ENCODE measurements around the gene COMP.

The COMP gene

DNA sequence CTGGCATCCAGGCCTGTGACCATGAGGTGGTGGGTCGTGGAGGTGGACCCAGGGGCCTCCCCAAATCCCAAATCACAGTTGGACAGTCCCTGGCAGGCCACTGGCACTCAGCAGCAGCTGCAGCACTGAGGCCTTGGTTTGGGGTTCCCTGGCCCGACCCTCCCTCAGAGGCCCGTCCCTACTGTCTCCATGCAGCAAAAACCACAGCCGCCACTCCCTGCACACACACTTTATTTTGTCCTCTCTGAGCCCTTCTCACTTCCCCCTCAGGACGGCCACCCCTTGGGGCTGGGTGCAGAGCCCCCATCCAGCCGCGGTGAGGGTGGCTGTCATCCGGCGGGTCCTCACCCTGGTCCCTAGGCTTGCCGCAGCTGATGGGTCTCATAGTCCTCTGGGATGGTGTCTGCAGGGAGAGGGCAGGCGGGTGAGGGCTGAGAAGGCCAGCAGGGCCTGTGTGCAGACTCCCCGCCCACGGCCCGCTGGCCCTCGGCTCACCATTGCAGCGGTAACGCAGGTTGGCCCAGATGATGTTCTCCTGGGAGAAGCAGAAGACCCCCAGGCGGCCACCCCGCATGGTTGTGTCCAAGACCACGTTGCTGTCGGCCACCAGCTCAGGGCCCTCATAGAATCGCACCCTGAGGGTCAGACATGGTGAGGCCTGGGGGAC lies 8.4 kb downstream of the COMP start:
- Histone ChIP-seq H3K4me1 (peaks cover 19 to 39% (median 26%) of the 10 kb centered on the region in 10 experiments), H3K27ac (no peak overlapping the region), H3K4me2 (peak overlapping the region; percentile 69 to 86 (median 78)), H3K27me3 (peaks cover 70 to 96% (median 81%) of the 10 kb centered on the region in 11 experiments), H3K4me3 (no peak overlapping the region), H3K36me3 (no peaks in the 10 kb centered on the region), H3K9ac (no peak overlapping the region), H4K20me1 (peaks cover 0 to 82% (median 58%) of the 10 kb centered on the region in 11 experiments; a peak in 21 of 22 replicates), H3K9me3 (replicated peaks in 1 of 11) (peaks cover 0 to 10% (median 0%) of the 10 kb centered on the region in 11 experiments; a peak in 3 of 22 replicates)
- no peak for TF ChIP-seq Cebpa-rat (IDR thresholded peaks at IDR 0.05)

DNA sequence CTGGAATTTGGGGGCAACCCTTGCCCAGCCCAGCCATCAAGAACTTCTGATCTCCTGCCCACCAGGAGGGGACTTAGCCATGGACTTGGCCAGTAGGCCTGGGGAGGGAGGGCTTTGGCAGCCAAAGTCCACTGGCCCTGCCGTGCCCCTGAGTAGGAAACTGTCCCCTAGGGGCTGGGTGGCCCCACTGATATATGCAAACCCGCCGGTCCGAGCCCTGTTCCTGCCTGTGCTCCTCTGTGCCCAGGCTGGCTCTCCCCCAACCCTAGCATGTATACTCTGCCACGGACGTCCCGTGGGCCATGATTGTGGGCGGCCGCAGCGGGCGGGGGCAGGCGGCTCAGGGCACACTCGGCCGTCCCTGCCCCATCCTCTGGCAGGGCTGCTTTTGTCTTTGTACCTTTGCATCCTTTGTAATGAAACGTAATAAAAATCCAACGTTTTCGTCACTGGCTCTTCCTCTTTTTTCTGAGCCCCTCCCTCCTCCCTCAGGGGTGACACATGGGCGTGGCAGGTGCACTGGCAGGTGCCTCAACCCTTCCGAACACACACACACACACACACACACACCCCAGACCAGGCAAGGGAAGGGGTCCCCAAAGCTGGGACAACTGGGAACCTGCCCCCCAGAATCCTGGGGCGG lies 9.1 kb downstream of the COMP start:
- no peak for TF ChIP-seq Cebpa-rat (IDR thresholded peaks at IDR 0.05)
- Histone ChIP-seq H3K4me1 (peaks cover 19 to 39% (median 26%) of the 10 kb centered on the region in 10 experiments), H3K9me3 (replicated peaks in 1 of 11) (peaks cover 0 to 3% (median 0%) of the 10 kb centered on the region in 11 experiments; a peak in 2 of 22 replicates), H3K9ac (peak overlapping the region in 7 of 11 experiments; percentile 0 to 53 (median 19); a peak in 4 of 22 replicates), H3K36me3 (no peaks in the 10 kb centered on the region), H3K27ac (no peak overlapping the region), H3K4me2 (peak overlapping the region; percentile 69 to 86 (median 78)), H4K20me1 (peaks cover 0 to 84% (median 59%) of the 10 kb centered on the region in 11 experiments; a peak in 21 of 22 replicates), H3K27me3 (peaks cover 69 to 96% (median 81%) of the 10 kb centered on the region in 11 experiments), H3K4me3 (no peak overlapping the region)

DNA sequence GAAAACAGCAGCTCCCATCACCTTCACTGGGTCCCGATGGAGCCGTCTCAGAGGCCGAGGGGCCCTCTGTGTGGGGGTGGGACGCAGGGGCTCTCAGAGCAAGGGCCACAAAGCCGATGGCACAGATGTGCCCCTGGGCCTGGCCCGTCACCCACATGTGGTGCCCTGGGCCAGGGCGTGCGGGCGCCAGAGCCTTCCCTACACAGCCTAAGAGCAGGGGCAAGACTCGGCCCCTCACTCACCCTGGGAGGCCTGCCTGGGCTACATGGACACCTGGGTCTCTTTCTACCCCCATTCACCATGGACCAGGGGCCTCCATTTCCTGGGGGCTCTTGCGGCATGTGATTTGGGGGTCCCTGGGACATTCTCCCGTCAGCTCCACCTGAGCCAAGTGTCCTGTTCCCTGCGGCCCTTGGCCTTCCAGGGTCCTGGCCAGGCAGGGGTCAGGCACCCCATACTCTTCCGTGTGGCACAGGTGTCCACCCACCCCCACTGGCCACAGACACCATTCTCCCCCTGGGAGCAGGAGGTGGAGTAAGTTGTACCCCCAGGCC lies 10.0 kb downstream of the COMP start:
- H3K4me1 ChIP-seq: peaks cover 19 to 46% (median 29%) of the 10 kb centered on the region in 10 experiments
- H3K27ac ChIP-seq: no peak overlapping the region
- no peaks in the 10 kb centered on the region for H3K9me3 ChIP-seq (replicated peaks in 1 of 11)
- peaks cover 69 to 96% (median 81%) of the 10 kb centered on the region in 11 experiments for H3K27me3 ChIP-seq
- peak overlapping the region in 3 of 11 experiments; percentile 3 to 39 (median 16); a peak in 3 of 22 replicates for H3K9ac ChIP-seq
- H3K36me3 ChIP-seq: no peaks in the 10 kb centered on the region; a peak in 1 of 22 replicates
- TF ChIP-seq Cebpa-rat (IDR thresholded peaks at IDR 0.05): no peak
- H3K4me3 ChIP-seq: no peak overlapping the region
- peaks cover 0 to 89% (median 66%) of the 10 kb centered on the region in 11 experiments; a peak in 21 of 22 replicates for H4K20me1 ChIP-seq
- H3K4me2 ChIP-seq: peak overlapping the region; percentile 69 to 86 (median 78)

DNA sequence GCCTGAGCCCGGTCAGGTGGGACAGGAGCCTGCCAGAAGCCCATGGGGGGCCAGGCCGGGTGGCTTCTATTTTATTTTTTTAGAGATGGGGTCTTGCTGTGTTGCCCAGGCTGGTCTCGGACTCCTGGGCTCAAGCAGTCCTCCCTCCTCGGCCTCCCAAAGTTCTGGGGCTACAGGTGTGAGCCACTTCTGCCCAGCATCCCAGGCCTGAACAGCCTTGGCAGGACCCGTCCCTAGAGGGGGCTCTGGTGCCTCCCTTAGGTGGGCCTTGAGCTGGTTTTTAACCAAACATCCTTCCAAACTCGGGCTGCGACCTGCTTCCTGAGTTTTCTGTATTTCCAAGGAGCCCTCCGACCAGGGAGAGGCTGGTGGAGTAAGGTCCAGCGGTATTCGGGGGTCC lies 10.5 kb downstream of the COMP start:
- Histone ChIP-seq H3K4me1 (peaks cover 19 to 46% (median 28%) of the 10 kb centered on the region in 10 experiments), H3K9me3 (replicated peaks in 1 of 11) (no peaks in the 10 kb centered on the region), H3K4me3 (no peak overlapping the region), H3K9ac (no peak overlapping the region), H3K4me2 (peak overlapping the region in 2 of 11 experiments; percentile 69 to 75; a peak in 2 of 22 replicates), H4K20me1 (peaks cover 0 to 94% (median 71%) of the 10 kb centered on the region in 11 experiments; a peak in 21 of 22 replicates), H3K36me3 (no peaks in the 10 kb centered on the region; a peak in 4 of 22 replicates), H3K27me3 (peaks cover 69 to 95% (median 83%) of the 10 kb centered on the region in 11 experiments), H3K27ac (no peak overlapping the region)
- no peak for TF ChIP-seq Cebpa-rat (IDR thresholded peaks at IDR 0.05)

DNA sequence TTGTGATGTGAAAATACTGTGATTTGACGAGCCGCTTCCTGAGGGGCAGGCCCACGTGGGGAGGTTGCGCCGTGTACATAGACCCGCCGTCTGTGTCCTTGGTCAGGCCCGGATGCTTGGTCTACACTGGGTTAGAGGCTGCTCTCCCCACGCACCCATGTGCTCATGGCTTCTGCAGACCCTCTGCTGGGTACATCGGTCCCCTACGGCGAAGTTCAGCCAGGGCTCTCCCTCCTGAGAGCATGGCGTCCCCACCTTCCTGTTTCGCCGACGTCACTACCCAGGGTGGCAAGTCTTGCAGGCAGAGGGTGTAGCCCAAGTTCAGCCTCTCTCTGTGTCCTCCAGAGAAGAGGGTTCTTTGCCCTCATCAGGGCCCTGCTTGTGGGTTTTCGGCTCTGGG lies 11.0 kb downstream of the COMP start:
- H3K9me3 ChIP-seq (replicated peaks in 1 of 11): no peaks in the 10 kb centered on the region
- peaks cover 19 to 42% (median 26%) of the 10 kb centered on the region in 10 experiments for H3K4me1 ChIP-seq
- H4K20me1 ChIP-seq: peaks cover 0 to 99% (median 75%) of the 10 kb centered on the region in 11 experiments; a peak in 21 of 22 replicates
- H3K4me2 ChIP-seq: no peak overlapping the region
- H3K36me3 ChIP-seq: no peaks in the 10 kb centered on the region; a peak in 4 of 22 replicates
- no peak overlapping the region for H3K4me3 ChIP-seq
- peaks cover 65 to 92% (median 80%) of the 10 kb centered on the region in 11 experiments for H3K27me3 ChIP-seq
- no peak for TF ChIP-seq Cebpa-rat (IDR thresholded peaks at IDR 0.05)
- no peak overlapping the region for H3K9ac ChIP-seq
- no peak overlapping the region for H3K27ac ChIP-seq

DNA sequence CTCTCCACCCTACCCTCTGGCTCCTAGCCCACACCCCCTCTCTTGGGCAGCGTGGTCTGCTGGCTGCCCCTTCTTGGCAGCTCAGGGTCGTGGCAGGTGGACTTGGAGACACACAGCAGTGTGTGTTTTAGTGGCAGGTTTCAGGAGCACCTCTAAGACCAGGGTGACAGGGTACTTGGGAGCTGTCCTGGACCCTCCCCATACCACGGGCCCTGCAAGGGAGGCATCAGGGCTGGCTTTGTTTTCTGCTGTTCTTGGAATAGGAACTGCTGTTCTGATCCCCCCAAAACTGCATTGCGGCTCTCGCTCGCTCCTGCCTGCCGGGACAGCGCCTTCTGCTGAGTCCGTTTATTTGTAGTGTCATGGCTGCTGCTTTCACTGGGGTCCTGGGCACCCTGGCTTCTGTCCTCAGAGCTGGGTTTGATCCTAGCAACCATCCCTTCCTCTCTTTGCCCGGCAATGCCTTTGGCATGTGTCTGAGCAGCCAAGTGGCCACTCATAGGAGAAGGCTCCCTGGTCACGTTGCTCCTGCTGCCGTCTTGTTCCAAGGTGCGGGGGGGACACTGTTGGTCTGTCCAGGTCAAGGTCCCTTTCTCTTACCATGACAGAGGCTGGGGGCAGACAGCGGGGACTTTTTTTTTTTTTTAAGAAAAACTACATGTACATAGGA lies 12.1 kb downstream of the COMP start:
- H3K9me3 ChIP-seq (replicated peaks in 1 of 11): no peaks in the 10 kb centered on the region
- H3K36me3 ChIP-seq: peaks cover 0 to 4% (median 0%) of the 10 kb centered on the region in 11 experiments; a peak in 4 of 22 replicates
- no peak overlapping the region for H3K4me3 ChIP-seq
- peaks cover 0 to 100% (median 79%) of the 10 kb centered on the region in 11 experiments; a peak in 21 of 22 replicates for H4K20me1 ChIP-seq
- no peak overlapping the region for H3K4me2 ChIP-seq
- peaks cover 56 to 82% (median 70%) of the 10 kb centered on the region in 11 experiments for H3K27me3 ChIP-seq
- no peak for TF ChIP-seq Cebpa-rat (IDR thresholded peaks at IDR 0.05)
- H3K4me1 ChIP-seq: peaks cover 19 to 38% (median 24%) of the 10 kb centered on the region in 10 experiments
- H3K27ac ChIP-seq: no peak overlapping the region
- H3K9ac ChIP-seq: no peak overlapping the region

DNA sequence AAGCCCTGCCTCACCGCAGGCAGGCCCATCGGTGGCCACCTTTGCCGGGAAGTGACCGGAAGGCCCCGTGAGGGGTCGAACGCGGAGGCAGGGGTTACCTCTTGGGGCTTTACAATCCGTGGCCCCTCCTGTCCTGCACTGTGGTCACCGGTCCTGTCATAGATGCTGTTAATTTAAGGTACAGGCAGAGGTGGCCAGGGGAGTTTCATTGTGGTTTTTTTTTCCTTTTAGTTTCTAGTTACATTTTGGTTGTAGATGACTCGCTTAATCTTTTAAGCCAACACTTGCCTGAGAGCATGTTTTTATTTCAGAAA lies 13.1 kb downstream of the COMP start:
- Histone ChIP-seq H3K27me3 (peaks cover 54 to 76% (median 68%) of the 10 kb centered on the region in 11 experiments), H3K4me3 (no peak overlapping the region), H4K20me1 (peaks cover 0 to 100% (median 74%) of the 10 kb centered on the region in 11 experiments; a peak in 21 of 22 replicates), H3K4me2 (no peak overlapping the region), H3K4me1 (peaks cover 19 to 36% (median 23%) of the 10 kb centered on the region in 10 experiments), H3K9ac (no peak overlapping the region), H3K36me3 (peaks cover 0 to 4% (median 0%) of the 10 kb centered on the region in 11 experiments; a peak in 4 of 22 replicates), H3K27ac (no peak overlapping the region), H3K9me3 (replicated peaks in 1 of 11) (no peaks in the 10 kb centered on the region)
- TF ChIP-seq Cebpa-rat (IDR thresholded peaks at IDR 0.05): no peak

DNA sequence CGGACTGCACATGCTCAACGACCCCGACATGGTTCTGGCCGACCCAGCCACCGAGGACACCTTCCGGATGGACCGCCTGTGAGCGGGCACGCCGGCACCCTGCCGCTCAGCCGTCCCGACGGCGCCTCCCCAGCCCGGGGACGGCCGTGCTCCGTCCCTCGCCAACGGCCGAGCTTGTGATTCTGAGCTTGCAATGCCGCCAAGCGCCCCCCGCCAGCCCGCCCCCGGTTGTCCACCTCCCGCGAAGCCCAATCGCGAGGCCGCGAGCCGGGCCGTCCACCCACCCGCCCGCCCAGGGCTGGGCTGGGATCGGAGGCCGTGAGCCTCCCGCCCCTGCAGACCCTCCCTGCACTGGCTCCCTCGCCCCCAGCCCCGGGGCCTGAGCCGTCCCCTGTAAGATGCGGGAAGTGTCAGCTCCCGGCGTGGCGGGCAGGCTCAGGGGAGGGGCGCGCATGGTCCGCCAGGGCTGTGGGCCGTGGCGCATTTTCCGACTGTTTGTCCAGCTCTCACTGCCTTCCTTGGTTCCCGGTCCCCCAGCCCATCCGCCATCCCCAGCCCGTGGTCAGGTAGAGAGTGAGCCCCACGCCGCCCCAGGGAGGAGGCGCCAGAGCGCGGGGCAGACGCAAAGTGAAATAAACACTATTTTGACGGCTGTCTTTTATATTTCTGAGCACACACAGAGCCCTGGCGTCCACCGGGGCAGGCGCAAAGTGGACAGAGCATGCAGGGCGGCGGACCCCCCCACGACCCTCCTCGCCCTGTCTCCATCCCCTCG lies 13.6 kb downstream of the COMP start:
- no peak overlapping the region for H3K27ac ChIP-seq
- peaks cover 14 to 30% (median 18%) of the 10 kb centered on the region in 10 experiments for H3K4me1 ChIP-seq
- no peak overlapping the region for H3K4me2 ChIP-seq
- H4K20me1 ChIP-seq: peaks cover 0 to 100% (median 70%) of the 10 kb centered on the region in 11 experiments; a peak in 21 of 22 replicates
- TF ChIP-seq Cebpa-rat (IDR thresholded peaks at IDR 0.05): no peak
- H3K27me3 ChIP-seq: peaks cover 51 to 71% (median 63%) of the 10 kb centered on the region in 11 experiments
- no peaks in the 10 kb centered on the region for H3K9me3 ChIP-seq (replicated peaks in 1 of 11)
- H3K4me3 ChIP-seq: no peak overlapping the region
- no peak overlapping the region for H3K9ac ChIP-seq
- H3K36me3 ChIP-seq: peaks cover 0 to 4% (median 0%) of the 10 kb centered on the region in 11 experiments; a peak in 4 of 22 replicates
